Measurements from ENCODE around the gene SSTR3. TPM values are rescaled to one million over a fixed set of nuclear protein-coding genes. Genes with fewer than 3 reads are reported as not detected.
"Not testable (repeated sequence)": the region's sequence is repeated elsewhere in the genome, so short reads cannot be mapped to it uniquely, and the experiment has no call there.

Gene SSTR3
- total RNA-seq, 1 donor from 2014 or later = not detected

DNA sequence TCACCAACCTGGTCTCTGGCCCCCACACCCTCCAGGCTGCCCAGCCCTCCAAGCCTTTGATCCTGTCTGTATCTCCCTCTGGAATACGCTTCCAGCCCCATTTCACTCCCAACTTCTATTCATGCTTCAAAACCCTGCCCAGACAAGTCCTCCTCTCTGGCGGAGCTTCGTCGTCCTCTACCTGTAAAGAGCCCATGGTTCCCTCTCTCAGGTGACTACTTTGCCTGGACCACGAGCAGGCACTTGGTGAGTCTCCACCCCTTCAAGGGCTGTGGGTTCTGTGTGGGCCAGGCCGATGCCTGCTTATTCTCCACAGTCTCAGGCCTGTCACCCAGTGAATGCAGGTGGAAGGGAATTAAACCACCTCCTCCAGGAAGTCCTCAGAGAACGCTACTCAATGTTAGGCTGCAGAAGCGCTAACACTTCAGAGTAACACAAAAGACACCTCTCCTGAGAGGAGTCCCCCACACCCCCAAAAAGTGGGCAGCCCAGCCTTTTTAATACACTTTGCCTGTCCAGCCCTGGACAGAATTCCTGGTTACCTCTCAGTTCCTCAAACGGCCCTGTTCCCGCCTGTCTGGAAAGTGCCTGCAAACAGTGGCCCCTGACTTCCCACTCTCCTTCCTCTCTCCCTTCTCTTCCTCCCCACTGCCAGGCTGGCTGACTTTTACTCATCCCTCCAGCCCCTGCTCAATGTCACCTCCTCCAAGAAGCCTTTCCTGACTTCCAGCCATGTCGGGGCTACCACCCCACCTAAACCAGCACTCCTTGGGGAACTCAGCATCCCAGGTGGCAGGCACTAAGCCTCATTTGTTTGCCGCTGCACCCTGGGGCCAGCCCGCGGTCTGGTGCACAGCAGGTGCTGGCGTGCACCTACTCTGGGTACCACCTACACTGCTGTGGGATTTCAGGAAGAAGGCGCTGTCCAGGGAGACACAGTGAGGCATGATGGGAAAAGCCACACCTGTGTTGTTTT, 22.7 kb upstream of the SSTR3 start:
- no peaks in the 10 kb centered on the region for H3K36me3 ChIP-seq (ENCODE audit: control insufficient read depth, insufficient read depth, low read length)
- DNase-seq (ENCODE audit: low read depth) = no peak
- no peak overlapping the region for H3K4me3 ChIP-seq (ENCODE audit: low read depth, low read length)
- TF ChIP-seq, protein P1, sequence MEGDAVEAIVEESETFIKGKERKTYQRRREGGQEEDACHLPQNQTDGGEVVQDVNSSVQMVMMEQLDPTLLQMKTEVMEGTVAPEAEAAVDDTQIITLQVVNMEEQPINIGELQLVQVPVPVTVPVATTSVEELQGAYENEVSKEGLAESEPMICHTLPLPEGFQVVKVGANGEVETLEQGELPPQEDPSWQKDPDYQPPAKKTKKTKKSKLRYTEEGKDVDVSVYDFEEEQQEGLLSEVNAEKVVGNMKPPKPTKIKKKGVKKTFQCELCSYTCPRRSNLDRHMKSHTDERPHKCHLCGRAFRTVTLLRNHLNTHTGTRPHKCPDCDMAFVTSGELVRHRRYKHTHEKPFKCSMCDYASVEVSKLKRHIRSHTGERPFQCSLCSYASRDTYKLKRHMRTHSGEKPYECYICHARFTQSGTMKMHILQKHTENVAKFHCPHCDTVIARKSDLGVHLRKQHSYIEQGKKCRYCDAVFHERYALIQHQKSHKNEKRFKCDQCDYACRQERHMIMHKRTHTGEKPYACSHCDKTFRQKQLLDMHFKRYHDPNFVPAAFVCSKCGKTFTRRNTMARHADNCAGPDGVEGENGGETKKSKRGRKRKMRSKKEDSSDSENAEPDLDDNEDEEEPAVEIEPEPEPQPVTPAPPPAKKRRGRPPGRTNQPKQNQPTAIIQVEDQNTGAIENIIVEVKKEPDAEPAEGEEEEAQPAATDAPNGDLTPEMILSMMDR (IDR thresholded peaks at IDR 0.05; ENCODE audit: insufficient read depth, low read length, poor library complexity, severe bottlenecking) = no peak
- no peaks in the 10 kb centered on the region for H3K27me3 ChIP-seq (ENCODE audit: control insufficient read depth, insufficient read depth, low read length)

DNA sequence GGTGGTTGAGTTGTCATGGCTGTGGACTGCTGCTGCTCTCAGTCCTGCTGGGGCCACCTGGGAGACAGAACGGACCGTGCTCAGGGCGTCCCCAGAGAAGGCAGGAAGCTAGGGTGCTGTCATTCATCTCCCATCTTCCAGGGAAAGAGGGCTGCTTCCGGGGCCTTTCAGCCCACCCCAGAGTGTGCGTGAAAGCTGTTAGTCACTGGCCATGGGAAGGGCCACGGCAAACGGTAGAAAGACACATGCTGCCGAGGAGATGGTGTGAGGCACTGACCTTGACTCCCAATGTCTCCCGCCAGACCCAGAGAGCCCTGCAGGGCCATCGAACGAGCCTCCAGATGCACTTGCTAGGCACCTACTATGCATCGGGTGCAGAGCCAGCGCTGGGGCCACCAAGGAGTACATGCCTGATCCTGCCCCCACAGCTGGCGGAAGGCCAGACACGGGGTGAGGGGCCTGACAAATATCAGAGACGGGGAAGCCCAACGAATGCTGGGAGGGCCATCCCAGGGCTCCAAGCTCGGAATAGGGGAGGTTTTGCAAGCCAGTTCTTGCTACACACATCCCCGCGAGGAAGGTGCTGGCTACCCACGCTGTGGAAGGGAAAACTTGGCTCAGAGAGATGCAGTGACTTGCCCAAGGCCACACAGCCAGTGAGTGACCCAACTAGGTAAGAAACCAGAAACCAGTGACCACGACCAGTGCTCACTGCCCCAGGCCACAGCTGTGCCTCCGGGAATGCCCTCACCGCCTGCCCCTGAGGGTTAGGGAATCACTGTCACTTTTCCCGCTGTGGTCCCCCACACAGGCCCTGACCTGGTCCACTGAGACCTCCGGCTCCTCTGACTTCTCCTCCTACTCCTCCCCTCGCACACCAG, 21.7 kb upstream of the SSTR3 start:
- TF ChIP-seq, protein P1 (IDR thresholded peaks at IDR 0.05; ENCODE audit: insufficient read depth, low read length, poor library complexity, severe bottlenecking) = no peak
- no peaks in the 10 kb centered on the region for H3K27me3 ChIP-seq (ENCODE audit: control insufficient read depth, insufficient read depth, low read length)
- H3K4me3 ChIP-seq (ENCODE audit: low read depth, low read length) = no peak overlapping the region
- DNase-seq (ENCODE audit: low read depth) = no peak
- H3K36me3 ChIP-seq (ENCODE audit: control insufficient read depth, insufficient read depth, low read length) = no peaks in the 10 kb centered on the region

DNA sequence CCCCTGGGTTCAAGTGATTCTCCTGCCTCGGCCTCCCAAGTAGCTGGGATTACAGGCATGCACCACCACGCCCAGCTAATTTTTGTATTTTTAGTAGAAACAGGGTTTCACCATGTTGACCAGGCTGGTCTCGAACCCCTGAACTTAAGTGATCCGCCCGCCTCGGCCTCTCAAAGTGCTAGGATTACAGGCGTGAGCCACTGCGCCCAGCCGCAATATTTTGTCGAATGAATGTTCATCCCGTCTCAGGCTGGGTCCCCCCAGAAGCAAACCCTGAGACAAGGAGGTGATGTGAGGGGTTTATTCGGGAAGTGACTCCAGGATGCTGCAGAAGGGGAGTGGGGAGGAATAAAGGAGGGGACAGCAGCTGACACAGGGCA, 21.1 kb upstream of the SSTR3 start:
- not testable (repeated sequence) for H3K36me3 ChIP-seq (ENCODE audit: control insufficient read depth, insufficient read depth, low read length); H3K27me3 ChIP-seq (ENCODE audit: control insufficient read depth, insufficient read depth, low read length); H3K4me3 ChIP-seq (ENCODE audit: low read depth, low read length); DNase-seq (ENCODE audit: low read depth)

DNA sequence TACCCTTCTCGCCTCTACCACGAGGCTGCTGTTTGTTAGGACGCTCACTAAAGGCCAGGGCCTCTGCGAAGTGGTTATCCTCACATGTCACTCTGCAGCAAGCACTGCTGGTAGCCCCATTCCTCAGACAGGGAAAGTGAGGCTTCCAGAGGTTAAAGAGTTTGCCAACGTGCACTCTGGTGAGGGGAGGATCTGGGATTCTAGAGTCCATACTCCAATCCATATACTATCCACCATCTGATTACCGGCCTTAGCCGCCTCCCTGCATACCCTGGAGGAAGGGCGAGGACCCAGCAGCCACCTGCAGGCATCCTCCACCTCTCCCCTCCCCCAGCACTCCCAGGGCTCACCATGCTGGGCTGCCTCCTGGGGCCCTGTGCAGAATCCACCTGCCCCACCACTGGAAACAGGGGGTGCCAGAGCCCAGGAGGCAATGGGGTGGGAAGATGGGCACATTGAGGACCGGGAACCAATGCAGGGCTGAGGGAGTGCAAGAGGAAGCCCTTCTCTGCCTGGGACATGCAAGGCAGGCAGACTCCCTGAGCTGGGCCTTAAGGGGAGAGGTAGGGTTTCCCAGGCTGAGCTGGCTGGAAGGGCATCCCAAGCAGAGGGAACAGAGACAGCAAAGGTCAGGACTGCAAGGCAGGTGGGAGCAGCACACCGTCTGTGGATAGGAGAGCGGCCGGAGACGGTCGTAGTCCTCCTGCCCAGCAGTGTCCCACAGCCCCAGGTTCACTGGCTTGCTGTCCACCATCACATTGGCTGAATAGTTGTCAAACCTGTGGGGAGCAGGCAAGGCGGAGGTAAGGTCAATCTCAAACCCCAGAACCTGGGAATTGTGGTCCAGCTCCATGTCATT, 20.1 kb upstream of the SSTR3 start:
- H3K36me3 ChIP-seq (ENCODE audit: control insufficient read depth, insufficient read depth, low read length) = no peaks in the 10 kb centered on the region
- no peak overlapping the region for H3K4me3 ChIP-seq (ENCODE audit: low read depth, low read length)
- H3K27me3 ChIP-seq (ENCODE audit: control insufficient read depth, insufficient read depth, low read length) = no peaks in the 10 kb centered on the region
- TF ChIP-seq, protein P1 (IDR thresholded peaks at IDR 0.05; ENCODE audit: insufficient read depth, low read length, poor library complexity, severe bottlenecking) = no peak
- DNase-seq (ENCODE audit: low read depth) = no peak

DNA sequence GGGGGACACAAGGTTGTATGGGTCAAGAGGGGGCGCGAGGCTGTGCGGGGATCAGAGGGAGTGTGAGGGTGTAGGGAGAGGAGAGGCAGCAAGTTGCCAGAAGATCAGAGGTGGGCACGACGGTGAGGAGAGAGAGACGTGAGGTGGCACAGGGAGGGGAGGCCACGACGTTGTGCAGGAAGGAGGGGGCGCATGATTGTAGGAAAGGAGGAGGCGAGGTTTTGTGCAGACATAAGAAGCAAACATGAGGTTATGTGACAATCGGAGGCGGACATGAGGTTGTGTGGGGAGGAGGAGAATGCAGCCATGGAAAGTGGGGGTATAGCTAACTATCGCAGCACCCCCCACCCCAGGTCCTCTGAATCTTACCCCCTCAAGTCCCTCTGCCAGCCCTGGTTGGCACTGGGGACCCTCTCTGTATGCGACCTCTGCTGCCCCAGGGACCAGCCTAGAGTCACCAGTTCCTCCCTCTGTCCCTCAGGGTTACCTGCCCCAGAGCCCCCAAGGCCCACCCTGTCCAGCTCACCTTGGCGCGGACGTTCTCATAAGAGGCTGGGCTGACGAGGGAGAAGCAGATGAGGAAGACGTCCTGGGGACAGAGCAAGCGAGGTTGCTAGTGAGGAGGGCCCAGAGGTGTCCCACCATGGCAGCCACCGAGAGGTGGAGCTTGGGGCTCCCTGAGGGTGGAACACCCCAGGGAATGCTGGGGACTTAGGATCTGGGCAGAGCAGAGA, 19.3 kb upstream of the SSTR3 start:
- TF ChIP-seq, protein P1 (IDR thresholded peaks at IDR 0.05; ENCODE audit: insufficient read depth, low read length, poor library complexity, severe bottlenecking) = no peak

More for the DNA sequence above, 19.3 kb upstream of the SSTR3 start:
- no peak overlapping the region for H3K4me3 ChIP-seq (ENCODE audit: low read depth, low read length)
- no peak for DNase-seq (ENCODE audit: low read depth)
- no peaks in the 10 kb centered on the region for H3K36me3 ChIP-seq (ENCODE audit: control insufficient read depth, insufficient read depth, low read length)
- H3K27me3 ChIP-seq (ENCODE audit: control insufficient read depth, insufficient read depth, low read length) = no peaks in the 10 kb centered on the region
